ENCODE results near the gene C6orf120. TPM values are rescaled to one million over a fixed set of nuclear protein-coding genes. Genes with fewer than 3 reads are reported as not detected.
A peak's percentile ranks its signal among the peaks of the same experiment; 100 is the strongest.

The C6orf120 gene
- total and polyA plus RNA-seq, 4 donors, result 4.3 to 23.9 (median 21.9) TPM

- Histone ChIP-seq H3K4me1 (ENCODE audit: control insufficient read depth in 5 of 5, insufficient read depth in 5 of 5, low read length in 5 of 5) (peaks cover 0 to 29% (median 7%) of the 10 kb centered on the region in 5 donors), H3K4me3 (no peak overlapping the region), H3K27me3 (ENCODE audit: control insufficient read depth in 3 of 3, insufficient read depth in 3 of 3, low read length in 2 of 3) (no peaks in the 10 kb centered on the region), H3K9me3 (ENCODE audit: control insufficient read depth in 4 of 4, insufficient read depth in 3 of 4, low read length in 3 of 4) (no peaks in the 10 kb centered on the region), H3K27ac (ENCODE audit: low read depth in 1 of 2, low read length in 1 of 2) (no peak overlapping the region), H3K9ac (ENCODE audit: insufficient read depth in 1 of 2, low read length in 2 of 2) (peak overlapping the region in 1 of 2 donors; percentile 68), H3K36me3 (ENCODE audit: control insufficient read depth in 4 of 4, insufficient read depth in 4 of 4, low read length in 4 of 4) (no peaks in the 10 kb centered on the region)
- 92 to 100% methylated on average over 1 of the region's 1 CpG for WGBS, 2 donors
- no peak for DNase-seq
- no peak for TF ChIP-seq CTCF (IDR thresholded peaks at IDR 0.05; ENCODE audit: control extremely low read depth, extremely low read depth)
- no peak for ATAC-seq (ENCODE audit: insufficient read depth, low FRiP score)
These were observed 24.1 kb downstream of the C6orf120 start for GRCh38 chr6:169726049-169726400.

- no peak overlapping the region for H3K4me3 ChIP-seq
- ATAC-seq (ENCODE audit: insufficient read depth, low FRiP score), result no peak
- no peaks in the 10 kb centered on the region for H3K27me3 ChIP-seq (ENCODE audit: control insufficient read depth in 3 of 3, insufficient read depth in 3 of 3, low read length in 2 of 3)
These were observed 25.0 kb downstream of the C6orf120 start for GRCh38 chr6:169726963-169727362.

GRCh38 chr6:169729961-169730360 is 28.0 kb downstream of the C6orf120 start:
- no peak for TF ChIP-seq CTCF (IDR thresholded peaks at IDR 0.05; ENCODE audit: control extremely low read depth, extremely low read depth)
- DNase-seq (no peak), ATAC-seq (ENCODE audit: insufficient read depth, low FRiP score) (no peak)
- H3K9me3 ChIP-seq (ENCODE audit: control insufficient read depth in 4 of 4, insufficient read depth in 3 of 4, low read length in 3 of 4), result no peaks in the 10 kb centered on the region
- H3K4me3 ChIP-seq, result no peak overlapping the region
- H3K27me3 ChIP-seq (ENCODE audit: control insufficient read depth in 3 of 3, insufficient read depth in 3 of 3, low read length in 2 of 3), result no peaks in the 10 kb centered on the region
- no peak overlapping the region for H3K27ac ChIP-seq (ENCODE audit: low read depth in 1 of 2, low read length in 1 of 2)
- H3K36me3 ChIP-seq (ENCODE audit: control insufficient read depth in 4 of 4, insufficient read depth in 4 of 4, low read length in 4 of 4), result no peaks in the 10 kb centered on the region
- H3K9ac ChIP-seq (ENCODE audit: insufficient read depth in 1 of 2, low read length in 2 of 2), result no peak overlapping the region
- peaks cover 0 to 7% (median 0%) of the 10 kb centered on the region in 5 donors for H3K4me1 ChIP-seq (ENCODE audit: control insufficient read depth in 5 of 5, insufficient read depth in 5 of 5, low read length in 5 of 5)

More at GRCh38 chr6:169726963-169727362, 25.0 kb downstream of the C6orf120 start:
- H3K9ac ChIP-seq (ENCODE audit: insufficient read depth in 1 of 2, low read length in 2 of 2), result no peak overlapping the region
- H3K4me1 ChIP-seq (ENCODE audit: control insufficient read depth in 5 of 5, insufficient read depth in 5 of 5, low read length in 5 of 5), result peaks cover 0 to 20% (median 5%) of the 10 kb centered on the region in 5 donors
- no peak overlapping the region for H3K27ac ChIP-seq (ENCODE audit: low read depth in 1 of 2, low read length in 1 of 2)
- no peak for TF ChIP-seq CTCF (IDR thresholded peaks at IDR 0.05; ENCODE audit: control extremely low read depth, extremely low read depth)
- H3K36me3 ChIP-seq (ENCODE audit: control insufficient read depth in 4 of 4, insufficient read depth in 4 of 4, low read length in 4 of 4), result no peaks in the 10 kb centered on the region
- no peak for DNase-seq
- H3K9me3 ChIP-seq (ENCODE audit: control insufficient read depth in 4 of 4, insufficient read depth in 3 of 4, low read length in 3 of 4), result no peaks in the 10 kb centered on the region
